Measurements from ENCODE around the gene KIF26B.

DNA sequence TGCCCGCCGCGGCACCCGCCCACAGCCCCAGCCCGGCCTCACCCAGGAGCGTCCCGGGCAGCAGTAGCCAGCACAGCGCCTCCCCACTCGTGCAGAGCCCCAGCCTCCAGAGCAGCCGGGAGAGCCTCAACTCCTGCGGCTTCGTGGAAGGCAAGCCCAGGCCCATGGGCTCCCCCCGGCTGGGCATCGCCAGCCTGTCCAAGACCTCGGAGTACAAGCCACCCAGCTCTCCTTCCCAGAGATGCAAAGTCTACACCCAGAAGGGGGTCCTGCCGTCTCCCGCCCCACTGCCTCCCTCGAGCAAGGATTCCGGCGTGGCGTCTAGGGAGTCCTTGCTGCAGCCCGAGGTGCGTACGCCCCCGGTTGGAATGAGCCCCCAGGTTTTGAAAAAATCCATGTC is 531.2 kb downstream of the KIF26B start:
- TF ChIP-seq, protein P1, sequence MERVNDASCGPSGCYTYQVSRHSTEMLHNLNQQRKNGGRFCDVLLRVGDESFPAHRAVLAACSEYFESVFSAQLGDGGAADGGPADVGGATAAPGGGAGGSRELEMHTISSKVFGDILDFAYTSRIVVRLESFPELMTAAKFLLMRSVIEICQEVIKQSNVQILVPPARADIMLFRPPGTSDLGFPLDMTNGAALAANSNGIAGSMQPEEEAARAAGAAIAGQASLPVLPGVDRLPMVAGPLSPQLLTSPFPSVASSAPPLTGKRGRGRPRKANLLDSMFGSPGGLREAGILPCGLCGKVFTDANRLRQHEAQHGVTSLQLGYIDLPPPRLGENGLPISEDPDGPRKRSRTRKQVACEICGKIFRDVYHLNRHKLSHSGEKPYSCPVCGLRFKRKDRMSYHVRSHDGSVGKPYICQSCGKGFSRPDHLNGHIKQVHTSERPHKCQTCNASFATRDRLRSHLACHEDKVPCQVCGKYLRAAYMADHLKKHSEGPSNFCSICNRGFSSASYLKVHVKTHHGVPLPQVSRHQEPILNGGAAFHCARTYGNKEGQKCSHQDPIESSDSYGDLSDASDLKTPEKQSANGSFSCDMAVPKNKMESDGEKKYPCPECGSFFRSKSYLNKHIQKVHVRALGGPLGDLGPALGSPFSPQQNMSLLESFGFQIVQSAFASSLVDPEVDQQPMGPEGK (CRISPR knock-in tag; IDR thresholded peaks at IDR 0.05; ENCODE audit: borderline replicate concordance): no peak
- TF ChIP-seq POU6F1 (CRISPR knock-in tag; IDR thresholded peaks at IDR 0.05; ENCODE audit: borderline replicate concordance, low read depth): no peak

Measured in SK-N-SH treated with all-trans-retinoic acid at 6 μM for 48 hours (cell line).